Measurements from ENCODE around the gene OR14A2.

GRCh38 chr1:247746391-247746935 is 1.5 kb downstream of the OR14A2 start:
- TF ChIP-seq EZH2 (IDR thresholded peaks at IDR 0.05; ENCODE audit: borderline replicate concordance, insufficient read depth, low read depth, low read length, poor library complexity, severe bottlenecking) (no peak), CTCF (IDR thresholded peaks at IDR 0.05) (no peak)

All from B cell (primary cell).